ENCODE measurements around the gene SMAD3.
"Not testable (repeated sequence)": the region's sequence is repeated elsewhere in the genome, so short reads cannot be mapped to it uniquely, and the experiment has no call there.

SMAD3 gene

GRCh38 chr15:67109141-67110034 is 44.0 kb downstream of the SMAD3 start:
- peak; percentile 99 for DNase-seq (ENCODE audit: low read depth, low spot score)

GRCh38 chr15:67110361-67110781 is 45.0 kb downstream of the SMAD3 start:
- DNase-seq (ENCODE audit: low read depth, low spot score), result no peak

- no peak for DNase-seq (ENCODE audit: low read depth, low spot score)
Observed at GRCh38 chr15:67110958-67111864, 45.8 kb downstream of the SMAD3 start.

- DNase-seq (ENCODE audit: low read depth, low spot score), result no peak
Observed at GRCh38 chr15:67114046-67114445, 48.6 kb downstream of the SMAD3 start.

- no peak for DNase-seq (ENCODE audit: low read depth, low spot score)
Observed at GRCh38 chr15:67114846-67115585, 49.6 kb downstream of the SMAD3 start.

GRCh38 chr15:67115586-67115969 is 50.2 kb downstream of the SMAD3 start:
- DNase-seq (ENCODE audit: low read depth, low spot score), result no peak

GRCh38 chr15:67116742-67117141 is 51.3 kb downstream of the SMAD3 start:
- DNase-seq (ENCODE audit: low read depth, low spot score), result no peak

GRCh38 chr15:67117370-67117769 is 52.0 kb downstream of the SMAD3 start:
- DNase-seq (ENCODE audit: low read depth, low spot score), result no peak

GRCh38 chr15:67118808-67119207 is 53.4 kb downstream of the SMAD3 start:
- DNase-seq (ENCODE audit: low read depth, low spot score), result no peak

GRCh38 chr15:67119238-67119846 is 53.9 kb downstream of the SMAD3 start:
- no peak for DNase-seq (ENCODE audit: low read depth, low spot score)

- no peak for DNase-seq (ENCODE audit: low read depth, low spot score)
Observed at GRCh38 chr15:67120009-67120838, 54.8 kb downstream of the SMAD3 start.

- DNase-seq (ENCODE audit: low read depth, low spot score), result peak; percentile 97
Observed at GRCh38 chr15:67120839-67121643, 55.6 kb downstream of the SMAD3 start.

GRCh38 chr15:67121644-67122605 is 56.5 kb downstream of the SMAD3 start:
- no peak for DNase-seq (ENCODE audit: low read depth, low spot score)

- DNase-seq (ENCODE audit: low read depth, low spot score), result not testable (repeated sequence)
Observed at GRCh38 chr15:67122816-67123215, 57.4 kb downstream of the SMAD3 start.

- not testable (repeated sequence) for DNase-seq (ENCODE audit: low read depth, low spot score)
Observed at GRCh38 chr15:67123291-67123690, 57.9 kb downstream of the SMAD3 start.

- DNase-seq (ENCODE audit: low read depth, low spot score), result no peak
Observed at GRCh38 chr15:67124111-67124510, 58.7 kb downstream of the SMAD3 start.

- DNase-seq (ENCODE audit: low read depth, low spot score), result no peak
Observed at GRCh38 chr15:67124911-67125588, 59.6 kb downstream of the SMAD3 start.
